Common myeloid progenitor, CD34-positive (primary cell): Measurements from ENCODE around the gene TMEM117.

ENCODE experiments used
- CTCF ChIA-PET: fragments of 350-600 bp; sonication (Branson Sonifier 250); formaldehyde crosslinking; loops from one replicate; lab custom pipeline; 2021; ENCODE audit warnings: antibody characterized with exemption; lab: Charles Lee
- POLR2A ChIA-PET: fragments of 350-600 bp; sonication (Branson Sonifier 250); formaldehyde crosslinking; loops from one replicate; lab custom pipeline; 2021; ENCODE audit warnings: antibody characterized with exemption; lab: Charles Lee
- DNase-seq, 3 donors: peaks; one replicate each; pipeline versions ENCODE4 v3.0.0 to v3.0.0-alpha.2; 2013
- H3K27ac ChIP-seq, 2 experiments: 1 replicate in 1 of 2; 2 replicates in 1 of 2; pipeline ENCODE4 v1.7.0; 2013; ENCODE audit warnings: inconsistent platforms in 2 of 2, low read length in 2 of 2, mild to moderate bottlenecking in 2 of 2, low read depth in 1 of 2, moderate library complexity in 1 of 2; ENCODE audit not compliant: severe bottlenecking in 2 of 2, insufficient read depth in 1 of 2, poor library complexity in 1 of 2
- H3K27me3 ChIP-seq, 5 experiments: replicated peaks in 2 of 5; 1 replicate in 3 of 5; 2 replicates in 2 of 5; pipeline versions ENCODE4 v1.6.1 to v1.7.0; 2013; ENCODE audit warnings: low read length in 4 of 5, mild to moderate bottlenecking in 2 of 5, moderate library complexity in 2 of 5, inconsistent platforms in 1 of 5; ENCODE audit not compliant: insufficient read depth in 5 of 5, control insufficient read depth in 4 of 5
- H3K36me3 ChIP-seq, 4 experiments: 1 replicate in 2 of 4; 2 replicates in 2 of 4; pipeline versions ENCODE4 v1.6.1 to v1.7.0; 2013; ENCODE audit warnings: low read length in 3 of 4, control low read depth in 1 of 4, mild to moderate bottlenecking in 1 of 4; ENCODE audit not compliant: control insufficient read depth in 4 of 4, insufficient read depth in 4 of 4
- H3K4me1 ChIP-seq, 4 experiments: 1 replicate in 3 of 4; 2 replicates in 1 of 4; pipeline versions ENCODE4 v1.6.1 to v1.7.1; 2013; ENCODE audit warnings: low read length in 3 of 4, mild to moderate bottlenecking in 3 of 4, control low read depth in 1 of 4, inconsistent platforms in 1 of 4, moderate library complexity in 1 of 4; ENCODE audit not compliant: control insufficient read depth in 4 of 4, insufficient read depth in 4 of 4; ENCODE audit errors: control extremely low read depth in 1 of 4
- H3K4me3 ChIP-seq, 7 experiments: 1 replicate in 4 of 7; 2 replicates in 3 of 7; pipeline versions ENCODE4 v1.5.1 to v1.7.0; 2013; ENCODE audit warnings: mild to moderate bottlenecking in 7 of 7, low read length in 6 of 7, moderate library complexity in 6 of 7, inconsistent platforms in 2 of 7, low read depth in 2 of 7, control low read depth in 1 of 7; ENCODE audit not compliant: insufficient read depth in 4 of 7, control insufficient read depth in 1 of 7; ENCODE audit errors: extremely low read depth in 1 of 7
- H3K9me3 ChIP-seq, 5 experiments: 1 replicate in 4 of 5; 2 replicates in 1 of 5; pipeline versions ENCODE4 v1.6.1 to v1.7.1; 2013; ENCODE audit warnings: low read length in 4 of 5, mild to moderate bottlenecking in 2 of 5, inconsistent platforms in 1 of 5, low read depth in 1 of 5, moderate library complexity in 1 of 5; ENCODE audit not compliant: control insufficient read depth in 4 of 5, insufficient read depth in 2 of 5; ENCODE audit errors: control extremely low read depth in 1 of 5
- WGBS: methylation state at CpG from one replicate; pipeline ENCODE4 v1.1.5; 2013; ENCODE audit not compliant: insufficient coverage; 5-methylcytosine and 5-hydroxymethylcytosine counted together

Gene TMEM117

DNA sequence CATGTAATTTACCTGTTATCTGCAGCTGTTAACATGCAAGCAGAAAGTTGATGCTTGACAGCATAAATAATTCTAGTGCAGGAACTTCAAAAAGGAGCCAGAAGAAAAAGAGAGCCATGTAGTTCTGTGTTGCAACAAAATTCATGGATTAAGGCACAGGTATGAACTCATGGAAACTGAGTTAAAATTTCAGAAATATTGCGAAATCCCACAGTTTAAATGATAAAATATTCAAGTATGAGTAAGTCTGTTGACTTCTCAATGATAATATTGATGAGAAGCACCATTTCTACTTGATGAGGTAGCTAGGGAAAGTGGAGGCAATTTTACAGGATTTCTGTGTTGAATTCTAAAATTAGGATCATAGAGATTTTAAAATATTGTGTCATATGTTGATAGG is 290.9 kb downstream of the TMEM117 start:
- ChIA-PET POLR2A (no interaction called here), CTCF (no interaction called here)
- WGBS = 100% methylated on average over 1 of the region's 1 CpG
- Histone ChIP-seq H3K9me3 (peaks cover 0 to 4% (median under 1%) of the 10 kb centered on the region in 5 experiments), H3K4me1 (no peaks in the 10 kb centered on the region), H3K36me3 (no peaks in the 10 kb centered on the region), H3K4me3 (no peak overlapping the region), H3K27ac (no peak overlapping the region), H3K27me3 (no peaks in the 10 kb centered on the region)
- no peak for DNase-seq

DNA sequence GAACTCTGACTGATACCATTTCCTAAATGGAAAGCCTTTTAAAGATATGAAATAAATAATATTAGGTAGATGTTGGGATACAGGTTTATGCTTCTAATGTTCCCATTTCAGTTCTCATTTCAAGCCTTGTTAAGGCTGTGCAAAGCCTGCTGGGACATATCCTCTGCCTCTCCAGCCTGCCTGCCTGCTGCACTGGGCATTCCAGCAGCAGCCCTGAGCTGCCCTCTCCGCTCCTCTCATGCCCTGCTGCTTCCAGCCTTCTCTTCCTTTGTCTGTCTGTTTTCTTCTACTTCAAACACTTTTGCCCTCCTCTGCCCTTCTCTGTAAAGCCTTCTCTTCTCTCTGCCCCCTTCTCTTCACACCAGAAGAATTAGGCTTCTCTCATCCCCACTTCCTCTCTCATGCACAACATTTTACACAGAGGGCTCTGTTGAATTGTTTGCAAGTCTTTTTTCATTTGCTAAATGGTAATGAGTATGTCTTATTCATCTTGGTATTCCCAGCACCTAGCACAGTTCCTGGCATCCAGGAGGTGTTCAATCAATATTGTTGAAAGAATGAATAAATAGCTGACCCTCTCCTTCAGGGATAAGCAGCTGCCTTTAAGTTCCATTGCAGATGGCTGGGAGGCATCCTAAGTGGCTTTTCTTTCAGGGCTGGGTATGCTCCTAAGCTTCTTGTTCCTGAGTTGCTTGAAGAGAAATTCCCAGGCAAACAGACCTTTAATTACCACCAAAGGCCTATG is 292.3 kb downstream of the TMEM117 start:
- no peaks in the 10 kb centered on the region for H3K4me1 ChIP-seq
- no peaks in the 10 kb centered on the region for H3K9me3 ChIP-seq
- no peak overlapping the region for H3K27ac ChIP-seq
- ChIA-PET POLR2A (no interaction called here), CTCF (interaction anchor here (1.2 kb wide), 1 partner anchor 8 kb away, joined by 3 read pairs; no protein-coding TSS in a partner anchor)
- 92% methylated on average over 1 of the region's 1 CpG for WGBS
- H3K27me3 ChIP-seq = no peaks in the 10 kb centered on the region
- H3K4me3 ChIP-seq = no peak overlapping the region
- H3K36me3 ChIP-seq = no peaks in the 10 kb centered on the region
- no peak for DNase-seq

DNA sequence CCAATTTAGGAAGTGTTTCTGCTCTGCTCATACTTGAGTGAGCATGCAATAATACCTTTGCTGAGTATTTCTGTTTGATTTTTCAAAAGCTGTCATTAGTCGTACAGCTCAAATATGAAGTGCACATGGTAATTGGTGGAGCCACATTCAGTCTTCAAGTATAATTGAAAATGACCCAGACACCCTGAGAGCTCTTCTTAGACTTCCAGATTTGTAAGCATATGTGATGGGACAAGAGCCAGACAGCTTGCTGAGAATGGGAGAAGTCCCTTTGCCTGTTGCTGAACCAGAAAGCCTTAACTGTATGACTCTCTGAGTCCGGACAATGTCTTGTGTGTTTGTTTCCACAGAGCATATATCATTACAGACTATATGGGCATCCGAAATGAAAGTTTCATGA is 307.3 kb downstream of the TMEM117 start:
- Histone ChIP-seq H3K36me3 (no peaks in the 10 kb centered on the region), H3K9me3 (no peaks in the 10 kb centered on the region), H3K4me3 (no peak overlapping the region), H3K27ac (no peak overlapping the region), H3K27me3 (no peaks in the 10 kb centered on the region), H3K4me1 (no peaks in the 10 kb centered on the region)
- ChIA-PET CTCF (interaction anchor here (0.8 kb wide), 1 partner anchor 23 kb away, joined by 3 read pairs; no protein-coding TSS in a partner anchor), POLR2A (no interaction called here)
- no peak for DNase-seq
- WGBS = 100% methylated on average over 1 of the region's 3 CpGs

DNA sequence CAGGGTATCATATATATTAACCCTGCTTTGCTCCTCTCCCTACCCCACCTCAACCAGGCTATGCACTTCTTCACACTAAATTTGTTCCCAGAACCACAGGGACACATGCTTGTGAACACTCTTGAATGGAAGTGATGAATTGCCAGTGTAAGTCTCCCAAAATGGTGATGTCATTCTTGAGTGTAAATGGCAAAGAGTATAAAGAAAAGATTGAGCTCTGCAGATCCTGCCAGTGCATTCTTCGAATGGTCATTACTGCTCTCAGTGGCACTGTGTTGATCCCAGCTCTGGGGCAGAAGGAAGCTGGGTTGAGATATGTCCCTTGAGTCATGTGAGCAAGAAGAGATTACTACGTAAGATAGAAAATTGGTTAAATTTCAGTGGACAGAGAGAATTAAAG is 313.1 kb downstream of the TMEM117 start:
- WGBS = 100% methylated on average over 1 of the region's 2 CpGs
- DNase-seq = no peak
- no peak overlapping the region for H3K4me3 ChIP-seq
- no peaks in the 10 kb centered on the region for H3K9me3 ChIP-seq
- H3K27me3 ChIP-seq = no peaks in the 10 kb centered on the region
- H3K27ac ChIP-seq = no peak overlapping the region
- ChIA-PET POLR2A (no interaction called here), CTCF (no interaction called here)
- no peaks in the 10 kb centered on the region for H3K4me1 ChIP-seq
- no peaks in the 10 kb centered on the region for H3K36me3 ChIP-seq

DNA sequence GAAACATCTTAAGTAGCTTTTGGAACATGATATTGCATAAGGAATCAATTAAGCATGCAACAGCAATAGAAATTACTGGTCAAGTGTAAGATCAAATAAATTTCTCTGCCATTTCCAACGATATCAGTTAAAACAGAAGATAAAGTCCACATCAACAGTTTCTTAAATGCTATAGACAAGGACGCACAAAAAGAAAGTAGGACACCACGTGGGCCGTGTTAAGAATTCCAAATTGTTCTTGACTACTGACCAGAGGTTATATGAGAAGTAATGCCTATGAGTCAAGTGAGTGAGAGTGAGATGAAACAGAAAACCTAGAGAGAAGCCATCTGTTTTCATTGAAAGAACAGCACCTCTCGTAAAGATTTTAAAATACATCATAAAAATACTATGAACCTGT is 318.2 kb downstream of the TMEM117 start:
- Histone ChIP-seq H3K36me3 (no peaks in the 10 kb centered on the region), H3K27me3 (no peaks in the 10 kb centered on the region), H3K27ac (no peak overlapping the region), H3K9me3 (no peaks in the 10 kb centered on the region), H3K4me3 (no peak overlapping the region), H3K4me1 (no peaks in the 10 kb centered on the region)
- ChIA-PET POLR2A (no interaction called here), CTCF (no interaction called here)
- no peak for DNase-seq
- 100% methylated on average over 2 of the region's 5 CpGs for WGBS

DNA sequence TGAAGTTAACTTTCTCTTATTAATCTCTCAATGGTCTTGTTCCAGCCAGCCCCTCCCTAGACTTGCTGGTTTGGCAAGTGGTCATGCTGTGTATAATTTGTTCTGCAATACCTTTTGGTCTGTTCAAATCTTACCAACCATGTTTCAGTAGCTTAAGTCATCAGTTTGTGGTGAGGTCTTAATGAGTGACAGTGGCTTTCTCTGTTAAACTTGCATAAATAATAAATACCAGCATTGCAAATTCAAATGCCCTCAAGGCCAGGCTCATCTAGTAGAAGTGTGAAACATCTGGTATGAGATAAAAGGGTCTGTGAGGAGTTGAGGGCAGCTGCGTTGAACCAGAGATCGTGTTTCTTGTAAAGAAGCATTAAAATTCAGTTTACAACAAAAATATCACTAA is 319.5 kb downstream of the TMEM117 start:
- POLR2A ChIA-PET = no interaction called here

DNA sequence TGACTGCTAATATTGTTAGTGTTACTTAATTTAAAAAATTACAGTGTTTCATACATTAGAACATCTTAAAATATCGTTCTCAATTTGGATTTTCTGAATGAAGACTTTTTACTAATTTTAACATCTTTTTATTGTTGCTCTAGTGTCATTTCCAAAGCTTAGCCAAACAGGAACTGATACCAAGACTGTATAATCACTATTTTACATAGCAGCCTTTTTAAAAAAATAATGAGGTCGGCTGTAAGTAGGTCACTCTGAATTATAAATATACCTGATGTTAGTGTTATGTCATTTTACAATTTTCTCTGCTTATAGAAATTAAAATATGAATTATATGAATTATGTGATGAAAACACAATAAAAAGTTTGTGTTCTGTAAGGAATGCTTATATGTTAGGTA is 321.5 kb downstream of the TMEM117 start:
- H3K36me3 ChIP-seq = no peaks in the 10 kb centered on the region
- H3K4me1 ChIP-seq = no peaks in the 10 kb centered on the region
- H3K27ac ChIP-seq = no peak overlapping the region
- CTCF ChIA-PET = no interaction called here
- no peak overlapping the region for H3K4me3 ChIP-seq
- DNase-seq = no peak
- H3K27me3 ChIP-seq = no peaks in the 10 kb centered on the region
- POLR2A ChIA-PET = no interaction called here
- WGBS = no CpG with 5 or more reads among the region's 2 CpGs
- no peaks in the 10 kb centered on the region for H3K9me3 ChIP-seq

More for the DNA sequence above, 319.5 kb downstream of the TMEM117 start:
- no CpG with 5 or more reads among the region's 2 CpGs for WGBS
- DNase-seq = no peak
- H3K27ac ChIP-seq = no peak overlapping the region
- no peak overlapping the region for H3K4me3 ChIP-seq
- no peaks in the 10 kb centered on the region for H3K9me3 ChIP-seq
- H3K4me1 ChIP-seq = no peaks in the 10 kb centered on the region
- CTCF ChIA-PET = no interaction called here
- no peaks in the 10 kb centered on the region for H3K27me3 ChIP-seq
- no peaks in the 10 kb centered on the region for H3K36me3 ChIP-seq
